Ovary (tissue), 9 donors: Measurements from ENCODE around the gene BNC1. TPM values are rescaled to one million over a fixed set of nuclear protein-coding genes. Genes with fewer than 3 reads are reported as not detected.

Source experiments
- DNase-seq, 5 donors: peaks; one replicate each; pipeline ENCODE4 v3.0.0-alpha.2; 2019 to 2020
- H3K27ac ChIP-seq, 2 donors: fragments of 200-600 bp; one replicate each; pipeline versions ENCODE4 v1.5.1 to v1.8.0; 2019 to 2022
- H3K27me3 ChIP-seq: fragments of 200-600 bp; one replicate; pipeline ENCODE4 v1.8.0; 2022
- H3K36me3 ChIP-seq: fragments of 200-600 bp; sonication (generic); one replicate; pipeline ENCODE4 v1.5.1; 2019
- H3K4me1 ChIP-seq: one replicate; pipeline ENCODE4 v1.8.1; 2013; ENCODE audit warnings: mild to moderate bottlenecking, moderate library complexity; ENCODE audit not compliant: insufficient read depth
- H3K4me3 ChIP-seq: fragments of 200-600 bp; sonication (generic); one replicate; pipeline ENCODE4 v1.5.1; 2017
- H3K9me3 ChIP-seq, 2 donors: fragments of 200-600 bp in 1 of 2; sonication (generic) in 1 of 2; one replicate each; pipeline versions ENCODE4 v1.5.1 to v1.8.1; 2013 to 2019; ENCODE audit warnings: mild to moderate bottlenecking in 1 of 2, moderate library complexity in 1 of 2
- CTCF ChIP-seq, 3 donors: fragments of 450-650 bp in 2 of 3; fragments of 200-600 bp in 1 of 3; IDR thresholded peaks; one replicate each; pipeline versions ENCODE4 v1.5.1 to v1.8.0; 2016 to 2022; ENCODE audit warnings: antibody characterized with exemption in 3 of 3, mild to moderate bottlenecking in 1 of 3
- EP300 ChIP-seq: sonication (generic); formaldehyde crosslinking; IDR thresholded peaks from one replicate; pipeline ENCODE4 v1.6.1; 2017; ENCODE audit warnings: antibody characterized with exemption
- POLR2A ChIP-seq: fragments of 450-650 bp; IDR thresholded peaks from one replicate; pipeline ENCODE4 v1.6.1; 2017; ENCODE audit warnings: antibody characterized with exemption, mild to moderate bottlenecking, moderate library complexity
- WGBS, 3 donors: extraction: QIAGEN DNeasy Blood & Tissue Kit in 1 of 3; methylation state at CpG; one replicate each; pipeline versions ENCODE4 v1.1.5 to v1.1.7; 2013 to 2017; 5-methylcytosine and 5-hydroxymethylcytosine counted together
- intact Hi-C, 4 donors: fragments of 100-400 bp; cut with DNase I; formaldehyde crosslinking; loops; one replicate each; pipeline versions ENCODE4 v1.11.0 to v1.15.1; 2022 to 2023
- polyA plus RNA-seq, 2 donors: library from polyadenylated mRNA; stranded (reverse); fragments of 200-250 nt in 1 of 2; fragments of 350-450 nt in 1 of 2; fragmentation: Illumina TruSeq in 1 of 2; extraction: RNeasy Lipid Tissue Mini Kit (QIAGEN cat#74804) in 1 of 2; gene quantifications; one replicate each; pipeline ENCODE4 v1.2.3, GENCODE V29; 2013 to 2014
- total RNA-seq, 7 donors: library from RNA; depleted of rRNA in 2 of 7; stranded (reverse); fragments of >200 nt in 2 of 7; fragmentation: NEBNext Ultra II Directional in 3 of 7; extraction: Animal tissue kit (Norgen Biotek cat#: 25700) in 3 of 7; gene quantifications; one replicate each; pipeline versions ENCODE4 v1.1.0 to v1.2.4, GENCODE V29; 2016 to 2023
- donor health status: DM: no; HTN: no; CAD: no; lungs with moderate emphysema.
- donor health status: DM: no; HTN: no; CAD: no.
- donor health status: Bipolar disorder and iron deficiency.
- donor health status: DM: yes; HTN: yes; CAD: no.
- donor health status: DM: no; HTN: no; CAD: no.
- donor health status: DM: yes; HTN: yes; CAD: no.

The BNC1 gene
- total and polyA plus RNA-seq, 9 donors, result 0.23 to 31.6 (median 0.47) TPM

GRCh38 chr15:83300826-83301225, 16.4 kb upstream of the BNC1 start:
- intact Hi-C loops, result no loop called here
- TF ChIP-seq POLR2A (no peak), EP300 (no peak), CTCF (IDR thresholded peaks at IDR 0.05) (no peak)
- 91 to 98% (median 94%) methylated on average over 1 of the region's 1 CpG for WGBS, 3 donors

GRCh38 chr15:83299462-83299861, 15.0 kb upstream of the BNC1 start:
- no peak for DNase-seq
- Histone ChIP-seq H3K4me1 (no peaks in the 10 kb centered on the region), H3K4me3 (no peak overlapping the region), H3K27me3 (no peaks in the 10 kb centered on the region), H3K9me3 (no peaks in the 10 kb centered on the region), H3K36me3 (no peaks in the 10 kb centered on the region), H3K27ac (no peak overlapping the region)
- 70 to 81% (median 72%) methylated on average over 3 of the region's 3 CpGs for WGBS, 3 donors
- intact Hi-C loops, result no loop called here
- no peak for TF ChIP-seq EP300
- TF ChIP-seq POLR2A, result no peak
- no peak for TF ChIP-seq CTCF (IDR thresholded peaks at IDR 0.05)

More at GRCh38 chr15:83300826-83301225, 16.4 kb upstream of the BNC1 start:
- H3K4me3 ChIP-seq, result no peak overlapping the region
- no peaks in the 10 kb centered on the region for H3K36me3 ChIP-seq
- H3K4me1 ChIP-seq, result no peaks in the 10 kb centered on the region
- H3K27me3 ChIP-seq, result no peaks in the 10 kb centered on the region
- no peak overlapping the region for H3K27ac ChIP-seq
- DNase-seq, result no peak
- H3K9me3 ChIP-seq, result no peaks in the 10 kb centered on the region

GRCh38 chr15:83295417-83295816, 11.0 kb upstream of the BNC1 start:
- TF ChIP-seq CTCF (IDR thresholded peaks at IDR 0.05), result no peak
- no peak for TF ChIP-seq EP300
- no peak for TF ChIP-seq POLR2A
- whole genome bisulfite sequencing, 3 donors, result 51 to 57% (median 53%) methylated on average over 6 of the region's 6 CpGs
- Histone ChIP-seq H3K4me3 (no peak overlapping the region), H3K4me1 (no peaks in the 10 kb centered on the region), H3K36me3 (no peaks in the 10 kb centered on the region), H3K27ac (no peak overlapping the region), H3K9me3 (no peaks in the 10 kb centered on the region), H3K27me3 (no peaks in the 10 kb centered on the region)
- intact Hi-C loops, result no loop called here
- no peak for DNase-seq

GRCh38 chr15:83293201-83293600, 8.7 kb upstream of the BNC1 start:
- Histone ChIP-seq H3K9me3 (no peaks in the 10 kb centered on the region), H3K4me3 (no peak overlapping the region), H3K4me1 (no peaks in the 10 kb centered on the region), H3K27ac (no peak overlapping the region), H3K27me3 (no peaks in the 10 kb centered on the region), H3K36me3 (no peaks in the 10 kb centered on the region)
- intact Hi-C loops, result no loop called here
- no peak for DNase-seq
- TF ChIP-seq CTCF (IDR thresholded peaks at IDR 0.05) (no peak), POLR2A (no peak), EP300 (no peak)
- 32 to 54% (median 44%) methylated on average over 1 of the region's 1 CpG for WGBS, 3 donors
